VCaP (cell line): ENCODE results near the gene CEP85L.
A peak's percentile ranks its signal among the peaks of the same experiment; 100 is the strongest.

ENCODE experiments used
- H3K27ac ChIP-seq: fragments of 450-650 bp; 2 replicates; pipeline ENCODE4 v1.5.1; 2017
- CTCF ChIP-seq: fragments of 450-650 bp; conservative IDR thresholded peaks from 2 replicates; pipeline ENCODE4 v1.5.1; 2017; ENCODE audit warnings: mild to moderate bottlenecking, moderate library complexity

The CEP85L gene

DNA sequence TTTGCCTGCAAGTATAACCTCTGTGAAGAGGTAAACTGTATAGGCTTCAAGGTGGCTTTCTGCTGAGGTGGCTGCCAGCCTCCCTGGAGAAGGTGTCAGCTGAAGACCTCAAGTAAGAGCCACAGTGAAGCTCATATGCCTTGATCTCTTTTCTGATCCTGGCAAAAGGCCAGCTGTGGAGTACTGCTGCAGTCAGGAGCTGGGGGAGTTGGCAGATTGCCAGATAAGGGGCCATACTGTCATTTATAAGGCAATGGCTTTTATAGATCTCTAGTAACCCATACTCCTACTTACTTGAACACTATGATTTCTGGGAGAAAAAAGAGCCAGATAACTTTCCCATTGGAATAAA is 8.8 kb upstream of the CEP85L start:
- H3K27ac ChIP-seq = no peak overlapping the region; the same call in 1 of the 2 replicates

GRCh38 chr6:118659513-118660217 is 8.3 kb upstream of the CEP85L start:
- no peak for TF ChIP-seq CTCF
- no peak overlapping the region; the same call in 1 of the 2 replicates for H3K27ac ChIP-seq

More for the DNA sequence above, 8.8 kb upstream of the CEP85L start:
- TF ChIP-seq CTCF = no peak

DNA sequence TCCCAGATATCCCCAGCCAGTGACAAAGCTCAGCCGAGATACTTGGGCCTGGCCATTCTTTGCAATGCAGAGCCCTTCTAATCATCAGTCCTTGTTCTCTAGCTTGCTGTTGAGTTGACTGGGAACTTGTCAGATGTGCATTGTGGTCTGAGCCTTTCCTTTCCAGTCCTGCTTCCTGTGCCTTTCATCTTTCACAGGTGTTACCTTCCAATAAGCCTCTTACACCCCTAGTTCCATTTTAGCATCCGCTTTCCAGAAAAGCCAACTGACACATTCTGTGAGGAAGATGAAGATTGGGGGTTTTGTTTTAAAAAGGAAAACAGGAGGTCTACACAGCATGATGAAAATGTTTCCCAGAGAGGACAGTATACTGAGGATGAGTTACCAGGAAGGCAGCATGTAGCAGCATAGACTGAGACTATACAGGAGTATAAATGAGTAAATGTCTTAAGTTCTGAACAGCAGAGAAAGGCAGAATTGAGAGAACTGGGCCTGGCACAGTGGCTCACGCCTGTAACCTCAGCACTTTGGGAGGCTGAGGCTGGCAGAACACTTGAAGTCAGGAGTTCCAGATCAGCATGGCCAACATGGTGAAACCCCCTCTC is 5.6 kb upstream of the CEP85L start:
- no peak overlapping the region for H3K27ac ChIP-seq
- TF ChIP-seq CTCF = no peak

DNA sequence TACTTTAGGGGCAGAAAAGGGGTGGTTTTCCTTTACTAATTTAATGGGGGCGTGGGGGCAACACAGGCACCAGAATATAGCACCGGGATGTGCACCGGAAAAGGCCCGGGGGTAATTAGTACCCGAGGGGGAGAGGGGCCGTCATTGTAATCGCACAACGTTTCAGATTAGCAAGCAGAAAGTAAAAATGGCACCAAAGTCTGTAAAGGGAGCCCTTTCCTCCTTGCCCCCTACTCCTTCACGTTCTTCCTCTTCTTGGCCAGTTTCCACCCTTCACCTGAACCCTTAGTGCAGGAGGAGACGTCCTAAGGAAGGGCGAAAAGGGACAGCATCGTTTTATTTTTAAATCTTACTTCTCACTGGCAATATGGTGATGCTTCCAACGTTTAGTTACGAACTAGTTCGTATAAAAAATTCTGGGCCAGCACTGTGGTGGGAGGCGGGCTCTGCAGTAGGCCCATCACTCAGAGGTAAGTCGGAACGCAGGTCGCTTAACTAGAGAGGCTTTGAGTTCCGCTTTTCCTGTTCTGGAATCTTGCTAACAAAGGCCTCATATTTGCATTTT is 742 bp upstream of the CEP85L start:
- H3K27ac ChIP-seq = peak overlapping the region; percentile 79
- no peak for TF ChIP-seq CTCF

DNA sequence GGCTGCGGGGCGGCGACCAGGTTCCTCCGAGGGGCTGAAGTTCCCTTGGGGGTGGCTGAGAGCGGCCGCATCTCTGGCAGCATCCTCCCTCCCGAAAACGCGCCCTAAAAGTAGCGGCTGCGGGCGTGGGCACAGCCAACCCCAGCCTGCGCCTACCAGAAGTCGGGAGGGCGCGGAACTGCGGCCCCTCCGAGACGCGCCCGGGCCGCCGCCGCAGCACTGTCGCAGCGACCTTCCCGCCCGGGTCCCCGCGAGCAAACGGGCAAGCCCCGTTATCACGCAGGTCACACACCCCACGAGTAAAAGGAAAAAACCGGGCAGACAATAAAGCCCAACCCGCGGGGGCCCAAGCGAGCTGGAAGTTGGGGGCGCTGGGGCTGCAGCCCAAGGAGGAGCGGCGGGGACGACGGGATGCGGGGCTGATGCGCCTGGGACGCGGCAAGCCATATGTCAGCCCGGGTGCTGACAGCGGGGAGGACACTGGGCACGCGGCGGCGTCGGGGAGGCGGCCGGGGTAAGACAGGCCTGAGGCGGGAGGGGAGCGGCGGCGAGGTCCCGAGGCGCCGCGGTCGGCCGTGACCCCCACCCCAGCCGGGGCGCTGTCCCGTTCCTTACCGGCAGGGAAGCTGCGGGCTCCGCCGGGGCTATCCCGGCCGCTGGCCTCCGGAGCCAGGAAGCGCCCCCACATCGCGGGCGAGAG is 659 bp downstream of the CEP85L start:
- peak overlapping the region; percentile 79 for H3K27ac ChIP-seq

GRCh38 chr6:118649918-118650581 is 1.3 kb downstream of the CEP85L start:
- TF ChIP-seq CTCF = no peak

More for the DNA sequence above, 659 bp downstream of the CEP85L start:
- 0 out of 2 replicates have a peak, but pooled peaks have one; percentile 9 for TF ChIP-seq CTCF

More at GRCh38 chr6:118649918-118650581, 1.3 kb downstream of the CEP85L start:
- peak overlapping the region; percentile 79 for H3K27ac ChIP-seq
